BE2C (cell line): ENCODE measurements around the gene CASZ1.

Experiments
- DNase-seq: peaks from one replicate; pipeline ENCODE4 v3.0.0-alpha.2; 2020
- H3K27me3 ChIP-seq: fragments of 250-450 bp; sonication (Bioruptor Pico); 2 replicates; pipeline ENCODE4 v1.5.1; 2020; ENCODE audit warnings: mild to moderate bottlenecking
- H3K36me3 ChIP-seq: fragments of 250-450 bp; sonication (Bioruptor Pico); 2 replicates; pipeline ENCODE4 v1.5.1; 2020; ENCODE audit warnings: mild to moderate bottlenecking
- H3K4me1 ChIP-seq: fragments of 250-450 bp; sonication (Bioruptor Pico); 2 replicates; pipeline ENCODE4 v1.5.1; 2020
- H3K4me3 ChIP-seq: 2 replicates; pipeline ENCODE4 v1.5.1; 2011; ENCODE audit warnings: low read depth, low read length
- H3K9me3 ChIP-seq: fragments of 250-450 bp; sonication (Bioruptor Pico); 2 replicates; pipeline ENCODE4 v1.5.1; 2020
- TF ChIP-seq, protein P1 (sequence below): IDR thresholded peaks from 2 replicates; pipeline ENCODE4 v1.5.1; 2012; ENCODE audit warnings: mild to moderate bottlenecking, low read depth, low read length

Gene CASZ1

GRCh38 chr1:10631811-10632593, 164.4 kb downstream of the CASZ1 start:
- H3K36me3 ChIP-seq = no peaks in the 10 kb centered on the region
- H3K27me3 ChIP-seq = no peaks in the 10 kb centered on the region

DNA sequence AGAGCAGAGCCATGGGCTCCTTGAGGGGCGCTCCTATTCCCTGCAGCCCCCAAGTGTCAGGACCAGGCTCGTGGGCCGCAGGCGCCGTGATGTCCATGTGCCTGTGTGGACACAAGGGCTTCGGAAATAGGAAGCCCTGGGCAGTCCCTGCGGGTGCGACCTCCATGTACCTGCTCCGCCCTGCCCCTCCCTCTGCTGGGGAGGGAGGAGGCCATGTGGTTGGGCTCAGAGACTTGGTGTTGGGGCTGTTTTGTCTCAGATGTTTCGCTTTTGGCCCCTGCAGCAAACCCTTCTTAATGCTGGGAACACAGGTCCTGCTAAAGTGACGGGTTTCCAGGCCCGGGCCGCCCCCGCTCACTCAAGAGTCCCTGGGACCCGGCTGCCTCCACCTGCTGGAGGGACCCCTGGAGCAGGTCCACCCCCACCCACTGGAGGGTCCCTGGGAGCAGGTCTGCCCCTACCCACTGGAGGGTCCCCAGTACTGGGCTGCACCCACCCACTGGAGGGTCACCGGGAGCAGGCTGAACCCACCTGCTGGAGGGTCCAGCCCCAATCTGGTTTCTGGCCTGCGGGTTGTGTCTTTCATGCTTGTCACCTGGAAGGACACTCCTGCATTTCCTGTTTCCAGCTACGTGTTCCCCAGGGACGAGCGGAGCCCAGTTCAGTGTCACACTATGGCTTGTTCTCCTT, 165.2 kb downstream of the CASZ1 start:
- DNase-seq = no peak
- no peaks in the 10 kb centered on the region for H3K36me3 ChIP-seq
- H3K4me3 ChIP-seq = no peak overlapping the region
- H3K9me3 ChIP-seq = no peaks in the 10 kb centered on the region
- TF ChIP-seq, protein P1, sequence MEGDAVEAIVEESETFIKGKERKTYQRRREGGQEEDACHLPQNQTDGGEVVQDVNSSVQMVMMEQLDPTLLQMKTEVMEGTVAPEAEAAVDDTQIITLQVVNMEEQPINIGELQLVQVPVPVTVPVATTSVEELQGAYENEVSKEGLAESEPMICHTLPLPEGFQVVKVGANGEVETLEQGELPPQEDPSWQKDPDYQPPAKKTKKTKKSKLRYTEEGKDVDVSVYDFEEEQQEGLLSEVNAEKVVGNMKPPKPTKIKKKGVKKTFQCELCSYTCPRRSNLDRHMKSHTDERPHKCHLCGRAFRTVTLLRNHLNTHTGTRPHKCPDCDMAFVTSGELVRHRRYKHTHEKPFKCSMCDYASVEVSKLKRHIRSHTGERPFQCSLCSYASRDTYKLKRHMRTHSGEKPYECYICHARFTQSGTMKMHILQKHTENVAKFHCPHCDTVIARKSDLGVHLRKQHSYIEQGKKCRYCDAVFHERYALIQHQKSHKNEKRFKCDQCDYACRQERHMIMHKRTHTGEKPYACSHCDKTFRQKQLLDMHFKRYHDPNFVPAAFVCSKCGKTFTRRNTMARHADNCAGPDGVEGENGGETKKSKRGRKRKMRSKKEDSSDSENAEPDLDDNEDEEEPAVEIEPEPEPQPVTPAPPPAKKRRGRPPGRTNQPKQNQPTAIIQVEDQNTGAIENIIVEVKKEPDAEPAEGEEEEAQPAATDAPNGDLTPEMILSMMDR = no peak
- no peaks in the 10 kb centered on the region for H3K27me3 ChIP-seq
- H3K4me1 ChIP-seq = peaks cover 7% of the 10 kb centered on the region

More at GRCh38 chr1:10631811-10632593, 164.4 kb downstream of the CASZ1 start:
- peaks cover 7% of the 10 kb centered on the region for H3K4me1 ChIP-seq
- no peak overlapping the region for H3K4me3 ChIP-seq
- H3K9me3 ChIP-seq = no peaks in the 10 kb centered on the region
- peak; percentile 48 for DNase-seq
- TF ChIP-seq, protein P1 = no peak

DNA sequence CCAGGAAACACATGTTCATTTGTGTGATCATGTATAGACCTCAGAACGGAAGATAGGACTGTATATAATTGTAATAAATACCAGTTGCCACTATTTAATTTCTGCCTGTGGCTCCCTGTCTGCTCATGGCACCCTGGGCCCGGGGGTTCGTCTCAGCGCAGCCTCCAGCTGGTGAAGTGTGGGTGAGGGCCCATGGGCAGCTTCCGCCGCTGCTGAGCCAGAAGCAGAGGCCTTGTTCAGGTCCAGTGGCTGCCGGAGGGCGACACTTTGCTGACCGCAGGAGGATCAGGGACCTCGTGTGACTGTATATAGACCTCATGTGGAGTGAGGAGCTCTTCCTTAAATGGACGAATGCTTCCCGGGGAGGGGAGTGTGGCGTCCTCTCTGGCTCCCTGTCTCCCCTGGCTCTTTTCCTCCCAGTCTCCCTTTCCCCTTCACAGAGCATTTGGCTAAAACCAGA, 165.8 kb downstream of the CASZ1 start:
- H3K9me3 ChIP-seq = no peaks in the 10 kb centered on the region
- peaks cover 4% of the 10 kb centered on the region for H3K4me1 ChIP-seq
- H3K27me3 ChIP-seq = no peaks in the 10 kb centered on the region
- no peaks in the 10 kb centered on the region for H3K36me3 ChIP-seq
- TF ChIP-seq, protein P1 = no peak
- DNase-seq = no peak
- no peak overlapping the region for H3K4me3 ChIP-seq

DNA sequence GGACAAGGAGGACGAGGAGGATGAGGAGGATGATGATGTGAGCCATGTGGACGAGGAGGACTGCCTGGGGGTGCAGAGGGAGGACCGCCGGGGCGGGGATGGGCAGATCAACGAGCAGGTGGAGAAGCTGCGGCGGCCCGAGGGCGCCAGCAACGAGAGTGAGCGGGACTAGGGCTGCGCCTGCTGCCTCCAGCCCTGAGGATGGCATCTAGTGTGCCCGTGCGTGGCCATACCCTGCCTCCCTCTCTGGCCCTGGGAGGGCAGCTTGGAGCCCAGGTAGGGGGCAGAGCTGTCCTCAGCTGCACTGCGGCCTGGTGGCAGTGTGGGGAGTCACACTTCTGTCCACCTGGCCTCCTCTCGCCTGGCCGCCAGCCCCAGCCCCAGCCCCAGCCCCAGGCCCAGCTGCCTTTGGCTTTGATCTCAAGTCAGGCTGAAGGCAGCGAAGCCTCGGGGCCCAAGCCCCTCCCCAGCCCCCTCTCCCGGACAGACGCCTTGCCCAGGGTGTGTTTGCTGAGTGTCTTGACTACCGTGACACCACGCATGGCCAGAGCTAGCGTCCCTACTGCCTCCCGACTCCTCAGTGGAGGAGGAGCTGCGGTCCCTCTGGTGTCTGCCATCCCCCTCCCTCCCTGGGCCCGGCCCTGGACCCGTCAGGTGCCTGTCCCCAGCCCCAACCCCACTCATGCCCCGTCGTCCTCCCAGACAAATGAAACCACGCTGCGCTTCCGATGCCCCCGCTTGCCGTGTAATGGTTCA, 166.5 kb downstream of the CASZ1 start:
- Histone ChIP-seq H3K4me1 (no peaks in the 10 kb centered on the region; the same call in none of the 2 replicates), H3K9me3 (no peaks in the 10 kb centered on the region), H3K4me3 (no peak overlapping the region), H3K27me3 (no peaks in the 10 kb centered on the region), H3K36me3 (no peaks in the 10 kb centered on the region)
- TF ChIP-seq, protein P1 = no peak
- no peak for DNase-seq

- H3K4me3 ChIP-seq = no peak overlapping the region
- no peaks in the 10 kb centered on the region; the same call in 1 of the 2 replicates for H3K4me1 ChIP-seq
- no peaks in the 10 kb centered on the region for H3K9me3 ChIP-seq
- H3K27me3 ChIP-seq = no peaks in the 10 kb centered on the region
- DNase-seq = no peak
- TF ChIP-seq, protein P1 = no peak
- no peaks in the 10 kb centered on the region for H3K36me3 ChIP-seq
Observed at GRCh38 chr1:10629091-10629815, 167.2 kb downstream of the CASZ1 start.
